ENCODE data around the gene APBA1.

The APBA1 gene

GRCh38 chr9:69671879-69672595 is at the start of gene APBA1:
Gene APBA1, minus strand, starts transcription at chr9:69672371.
- DNase-seq (ENCODE audit: low spot score) = no peak

GRCh38 chr9:69719983-69720382 is 47.8 kb upstream of the APBA1 start:
- FAIRE-seq = no peak
- no peak for DNase-seq (ENCODE audit: low spot score)

More at GRCh38 chr9:69671879-69672595, at the start of gene APBA1:
- no peak for FAIRE-seq

- DNase-seq (ENCODE audit: low spot score) (no peak), FAIRE-seq (no peak)
These were observed 47.2 kb upstream of the APBA1 start for GRCh38 chr9:69719367-69719766.

- DNase-seq (ENCODE audit: low spot score) = no peak
- FAIRE-seq = no peak
These were observed 46.0 kb upstream of the APBA1 start for GRCh38 chr9:69718218-69718617.

GRCh38 chr9:69715825-69716224 is 43.7 kb upstream of the APBA1 start:
- DNase-seq (ENCODE audit: low spot score) (no peak), FAIRE-seq (no peak)

- FAIRE-seq = no peak
These were observed 42.9 kb upstream of the APBA1 start for GRCh38 chr9:69715096-69715495.

GRCh38 chr9:69697475-69697874 is 25.3 kb upstream of the APBA1 start:
- FAIRE-seq (no peak), DNase-seq (ENCODE audit: low spot score) (no peak)

More at GRCh38 chr9:69715096-69715495, 42.9 kb upstream of the APBA1 start:
- no peak for DNase-seq (ENCODE audit: low spot score)

- FAIRE-seq (no peak), DNase-seq (ENCODE audit: low spot score) (no peak)
These were observed 24.6 kb upstream of the APBA1 start for GRCh38 chr9:69696802-69697201.

GRCh38 chr9:69689991-69690538 is 17.9 kb upstream of the APBA1 start:
- FAIRE-seq (no peak), DNase-seq (ENCODE audit: low spot score) (no peak)

- no peak for FAIRE-seq
- DNase-seq (ENCODE audit: low spot score) = no peak
These were observed 11.8 kb upstream of the APBA1 start for GRCh38 chr9:69683927-69684326.

GRCh38 chr9:69678843-69679538 is 6.8 kb upstream of the APBA1 start:
- DNase-seq (ENCODE audit: low spot score) (no peak), FAIRE-seq (no peak)

- DNase-seq (ENCODE audit: low spot score) (no peak), FAIRE-seq (no peak)
These were observed 5.8 kb upstream of the APBA1 start for GRCh38 chr9:69677931-69678330.

- FAIRE-seq = no peak
- DNase-seq (ENCODE audit: low spot score) = no peak
These were observed 3.4 kb upstream of the APBA1 start for GRCh38 chr9:69675563-69675962.

GRCh38 chr9:69674716-69675438 is 2.7 kb upstream of the APBA1 start:
- no peak for DNase-seq (ENCODE audit: low spot score)

GRCh38 chr9:69674112-69674685 is 2.0 kb upstream of the APBA1 start:
- no peak for FAIRE-seq
- no peak for DNase-seq (ENCODE audit: low spot score)

More at GRCh38 chr9:69674716-69675438, 2.7 kb upstream of the APBA1 start:
- no peak for FAIRE-seq

GRCh38 chr9:69673311-69673640 is 1.1 kb upstream of the APBA1 start:
- no peak for FAIRE-seq
- no peak for DNase-seq (ENCODE audit: low spot score)

GRCh38 chr9:69672596-69673310 is 582 bp upstream of the APBA1 start:
- FAIRE-seq = peak; percentile 64
- DNase-seq (ENCODE audit: low spot score) = peak; percentile 66

- DNase-seq (ENCODE audit: low spot score) = no peak
- no peak for FAIRE-seq
These were observed 776 bp downstream of the APBA1 start for GRCh38 chr9:69671311-69671878.

- DNase-seq (ENCODE audit: low spot score) (no peak), FAIRE-seq (no peak)
These were observed 4.9 kb downstream of the APBA1 start for GRCh38 chr9:69667306-69667705.

- DNase-seq (ENCODE audit: low spot score) (no peak), FAIRE-seq (no peak)
These were observed 11.9 kb downstream of the APBA1 start for GRCh38 chr9:69660304-69660703.
